C4-2B (cell line): Measurements from ENCODE around the gene MND1.

ENCODE experiments used
- H3K27ac ChIP-seq: fragments of 450-650 bp; 2 replicates; pipeline ENCODE4 v1.5.1; 2017
- ZFX ChIP-seq: fragments of 450-650 bp; IDR thresholded peaks from 2 replicates; pipeline ENCODE4 v1.6.1; 2017
- TF ChIP-seq, protein P1 (sequence below): fragments of 450-650 bp; conservative IDR thresholded peaks from 2 replicates; pipeline ENCODE4 v1.5.1; 2017; ENCODE audit warnings: mild to moderate bottlenecking

MND1 gene, protein sequence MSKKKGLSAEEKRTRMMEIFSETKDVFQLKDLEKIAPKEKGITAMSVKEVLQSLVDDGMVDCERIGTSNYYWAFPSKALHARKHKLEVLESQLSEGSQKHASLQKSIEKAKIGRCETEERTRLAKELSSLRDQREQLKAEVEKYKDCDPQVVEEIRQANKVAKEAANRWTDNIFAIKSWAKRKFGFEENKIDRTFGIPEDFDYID

DNA sequence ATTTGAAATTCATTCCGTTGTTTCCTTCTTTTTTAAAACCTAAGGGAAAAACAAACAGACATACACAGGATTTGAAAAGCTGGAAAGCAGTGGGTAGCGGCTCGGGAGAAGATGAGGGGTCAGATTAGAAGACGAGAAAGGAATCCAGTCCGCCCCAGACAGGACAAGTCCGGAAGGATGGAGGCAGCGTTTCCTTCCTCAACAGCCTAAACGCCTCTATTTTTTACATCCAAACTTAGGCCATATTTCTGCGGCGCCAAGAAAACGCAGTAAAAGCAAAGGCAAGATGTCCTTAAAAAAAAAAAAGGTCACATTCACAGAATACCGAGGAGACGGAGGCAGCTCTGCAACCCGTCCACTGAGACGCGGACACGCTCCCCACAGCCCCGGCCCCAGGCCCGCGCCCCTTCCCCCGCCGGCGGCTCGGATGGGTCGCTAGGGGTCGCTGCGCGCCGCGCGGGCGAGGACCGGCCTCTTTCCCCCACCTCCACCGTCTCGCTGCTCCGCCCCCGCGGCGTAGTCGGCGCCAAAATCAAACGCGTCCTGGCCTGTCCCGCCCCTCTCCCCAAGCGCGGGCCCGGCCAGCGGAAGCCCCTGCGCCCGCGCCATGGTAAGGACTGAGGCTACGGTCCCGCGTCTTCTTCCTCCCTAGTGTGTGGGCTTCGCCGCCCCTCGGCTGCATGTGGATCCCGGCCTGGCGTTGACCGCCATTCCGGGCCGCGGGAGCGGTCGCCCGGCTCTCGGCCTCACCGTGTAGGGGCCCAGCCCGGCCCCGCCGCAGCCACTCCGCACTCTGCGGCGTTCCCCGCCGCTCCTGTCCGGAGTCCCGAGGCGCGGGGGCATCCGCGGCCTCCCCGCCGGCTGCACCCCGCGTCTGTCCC, at the start of gene MND1:
Gene MND1 (plus strand): TSS at position 558 of the 881 bp plus-strand sequence. CDS start 50 bp downstream, at position 608.
- peak within 1 kb of the TSS; percentile 89 for H3K27ac ChIP-seq
- peak; percentile 87 for TF ChIP-seq ZFX
- TF ChIP-seq, protein P1, sequence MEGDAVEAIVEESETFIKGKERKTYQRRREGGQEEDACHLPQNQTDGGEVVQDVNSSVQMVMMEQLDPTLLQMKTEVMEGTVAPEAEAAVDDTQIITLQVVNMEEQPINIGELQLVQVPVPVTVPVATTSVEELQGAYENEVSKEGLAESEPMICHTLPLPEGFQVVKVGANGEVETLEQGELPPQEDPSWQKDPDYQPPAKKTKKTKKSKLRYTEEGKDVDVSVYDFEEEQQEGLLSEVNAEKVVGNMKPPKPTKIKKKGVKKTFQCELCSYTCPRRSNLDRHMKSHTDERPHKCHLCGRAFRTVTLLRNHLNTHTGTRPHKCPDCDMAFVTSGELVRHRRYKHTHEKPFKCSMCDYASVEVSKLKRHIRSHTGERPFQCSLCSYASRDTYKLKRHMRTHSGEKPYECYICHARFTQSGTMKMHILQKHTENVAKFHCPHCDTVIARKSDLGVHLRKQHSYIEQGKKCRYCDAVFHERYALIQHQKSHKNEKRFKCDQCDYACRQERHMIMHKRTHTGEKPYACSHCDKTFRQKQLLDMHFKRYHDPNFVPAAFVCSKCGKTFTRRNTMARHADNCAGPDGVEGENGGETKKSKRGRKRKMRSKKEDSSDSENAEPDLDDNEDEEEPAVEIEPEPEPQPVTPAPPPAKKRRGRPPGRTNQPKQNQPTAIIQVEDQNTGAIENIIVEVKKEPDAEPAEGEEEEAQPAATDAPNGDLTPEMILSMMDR = peak; percentile 95

DNA sequence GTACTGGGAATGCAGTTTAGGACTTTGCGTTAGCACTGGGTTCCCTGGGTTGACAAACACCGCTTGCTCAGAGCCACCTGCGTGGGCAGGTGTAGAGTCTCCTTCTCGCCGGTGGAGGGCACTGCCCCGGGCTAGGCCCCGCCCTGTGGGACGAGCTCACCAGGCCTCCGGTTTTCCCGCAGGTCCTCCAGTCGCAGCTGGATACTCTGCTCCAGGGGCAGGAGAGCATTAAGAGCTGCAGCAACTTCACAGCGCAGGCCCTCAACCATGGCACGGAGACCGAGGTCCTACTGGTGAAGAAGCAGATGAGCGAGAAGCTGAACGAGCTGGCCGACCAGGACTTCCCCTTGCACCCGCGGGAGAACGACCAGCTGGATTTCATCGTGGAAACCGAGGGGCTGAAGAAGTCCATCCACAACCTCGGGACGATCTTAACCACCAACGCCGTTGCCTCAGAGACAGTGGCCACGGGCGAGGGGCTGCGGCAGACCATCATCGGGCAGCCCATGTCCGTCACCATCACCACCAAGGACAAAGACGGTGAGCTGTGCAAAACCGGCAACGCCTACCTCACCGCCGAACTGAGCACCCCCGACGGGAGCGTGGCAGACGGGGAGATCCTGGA, 49.2 kb upstream of the MND1 start:
- H3K27ac ChIP-seq = no peak overlapping the region
- TF ChIP-seq, protein P1 = no peak
- TF ChIP-seq ZFX = no peak

DNA sequence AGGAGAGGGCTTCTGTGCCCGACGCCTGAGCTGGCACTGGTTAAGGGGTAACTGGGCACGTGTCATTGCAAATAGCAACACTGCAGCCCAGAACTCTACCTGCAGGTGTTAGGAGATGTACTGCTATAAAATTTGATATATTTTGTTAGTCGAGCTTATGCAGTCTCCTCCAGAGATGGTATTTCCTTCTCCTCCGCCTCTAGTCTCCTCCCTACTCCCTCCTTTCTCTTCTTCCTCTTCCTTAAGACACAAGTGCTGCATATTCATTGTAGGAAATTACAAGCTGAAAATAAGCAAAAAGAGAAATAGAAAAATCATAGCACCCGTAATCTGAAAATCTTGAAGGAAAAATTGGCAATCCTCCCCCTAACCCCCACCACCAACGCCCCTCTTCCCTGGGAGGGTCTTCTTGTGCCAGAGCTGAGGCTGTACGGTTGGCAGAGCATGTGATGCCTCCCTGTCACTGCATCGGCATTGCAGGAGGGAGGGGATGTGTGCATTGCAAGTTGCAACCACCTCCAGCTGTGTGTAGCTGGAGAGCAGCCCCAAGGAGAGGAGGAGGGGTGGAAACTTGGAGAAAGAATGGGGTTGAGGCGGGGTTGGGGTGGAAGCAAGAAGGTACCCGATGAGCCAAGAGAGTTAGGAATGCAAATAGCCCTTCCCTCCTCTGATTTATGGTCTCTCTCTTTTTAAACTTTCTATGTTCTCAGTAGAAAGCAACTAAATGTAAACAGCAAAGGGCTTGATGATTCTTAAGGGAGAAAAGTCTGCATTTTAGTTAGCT, 48.3 kb upstream of the MND1 start:
- no peak overlapping the region for H3K27ac ChIP-seq
- TF ChIP-seq ZFX = no peak
- TF ChIP-seq, protein P1 = no peak

DNA sequence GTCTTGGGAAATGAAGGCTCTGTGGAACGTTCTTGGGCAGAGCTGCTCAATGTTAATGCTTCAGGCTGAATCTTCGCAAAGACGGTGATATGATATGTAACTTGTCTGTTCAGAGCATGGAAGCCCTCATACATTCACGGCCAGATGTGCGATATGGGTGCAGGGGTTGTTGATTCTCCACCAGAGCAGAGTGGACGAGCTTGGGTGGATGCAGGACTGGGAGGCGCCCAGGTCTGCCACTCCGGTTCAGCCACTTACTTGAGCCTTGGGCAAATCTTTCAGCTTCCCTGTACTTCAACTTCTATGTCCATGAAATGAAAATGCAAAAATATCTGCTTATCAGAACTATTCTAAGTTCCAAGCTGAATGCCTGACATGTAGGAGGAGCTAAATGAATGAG, 47.4 kb upstream of the MND1 start:
- H3K27ac ChIP-seq = no peak overlapping the region
- TF ChIP-seq ZFX = no peak

DNA sequence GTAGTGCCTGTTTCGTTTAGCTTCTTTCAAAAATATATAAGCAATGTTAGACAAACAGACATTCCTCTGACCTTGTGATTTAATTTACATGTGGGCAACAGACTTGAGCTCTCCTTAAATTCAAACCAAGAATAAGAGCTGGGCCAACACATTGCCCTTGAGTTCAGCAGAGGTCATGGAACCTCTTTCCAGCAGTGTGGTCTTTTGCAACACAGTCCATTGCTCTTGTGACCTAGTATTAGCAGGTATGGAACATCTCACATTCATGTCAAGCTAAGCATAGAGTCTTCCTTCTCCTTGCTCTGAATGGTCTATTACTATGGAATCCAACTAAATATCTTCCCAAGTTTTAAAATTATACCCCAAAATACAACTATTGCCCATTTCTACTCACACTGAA, 33.7 kb upstream of the MND1 start:
- TF ChIP-seq, protein P1 = no peak
- no peak for TF ChIP-seq ZFX
- H3K27ac ChIP-seq = no peak overlapping the region

DNA sequence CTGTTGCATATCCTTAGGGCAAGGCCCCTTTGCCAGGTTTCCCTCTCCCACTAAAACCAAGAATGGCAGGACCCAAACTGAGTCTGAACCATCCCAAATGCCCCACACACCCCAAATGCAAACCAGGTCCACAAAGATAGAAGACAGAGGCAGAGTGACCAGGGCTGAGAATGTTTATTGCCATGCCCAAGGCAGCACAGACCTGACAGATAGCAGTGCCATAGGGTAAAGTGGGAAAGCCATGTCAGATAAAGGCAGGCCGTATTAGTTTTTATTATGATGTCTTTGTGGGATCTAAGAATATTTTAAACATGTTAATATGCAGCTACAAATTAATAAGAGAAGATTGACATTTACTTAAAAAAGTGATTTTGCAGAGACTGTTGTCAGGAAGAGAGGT, 29.6 kb upstream of the MND1 start:
- TF ChIP-seq ZFX = no peak
- TF ChIP-seq, protein P1 = no peak
- no peak overlapping the region for H3K27ac ChIP-seq

DNA sequence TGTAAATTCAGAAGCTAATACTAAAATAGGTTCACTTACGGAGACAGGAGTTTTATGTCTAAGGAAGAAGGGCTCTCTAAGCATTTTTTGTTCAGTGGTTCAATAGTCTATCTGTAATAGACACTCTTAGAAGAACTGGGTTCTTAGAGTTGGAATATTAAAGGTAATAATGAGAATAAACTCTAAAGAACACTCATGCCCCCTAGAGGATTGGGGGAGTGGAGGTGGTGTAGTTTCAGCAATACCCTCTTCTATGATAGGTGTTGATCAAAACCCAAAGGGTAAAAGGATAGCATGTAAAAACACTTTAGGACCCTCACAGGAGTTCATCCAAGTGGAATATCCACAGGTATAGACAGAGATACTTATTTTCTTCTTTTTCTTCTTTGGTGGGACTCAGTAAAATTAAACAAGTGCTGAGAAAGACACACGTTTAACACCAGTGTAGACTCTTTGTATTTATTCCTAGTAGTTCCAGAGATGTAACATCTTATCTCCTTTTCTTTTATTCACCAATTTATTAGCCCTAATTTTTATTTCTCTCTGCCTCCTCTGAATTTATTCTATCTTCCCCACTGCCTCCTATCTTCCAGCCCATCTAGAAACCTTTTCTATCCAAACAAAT, 25.7 kb upstream of the MND1 start:
- no peak for TF ChIP-seq ZFX
- TF ChIP-seq, protein P1 = peak; percentile 86

More for the DNA sequence above, 25.7 kb upstream of the MND1 start:
- no peak overlapping the region for H3K27ac ChIP-seq
